Suprapubic skin (tissue), 4 donors: ENCODE measurements around the gene SLC12A6. TPM values are rescaled to one million over a fixed set of nuclear protein-coding genes. Genes with fewer than 3 reads are reported as not detected.
A peak's percentile ranks its signal among the peaks of the same experiment; 100 is the strongest.

Experiments used
- DNase-seq, 2 donors: peaks; one replicate each; pipeline ENCODE4 v3.0.0-alpha.2; 2019; ENCODE audit warnings: low spot score in 2 of 2
- H3K27ac ChIP-seq: fragments of 200-600 bp; sonication (generic); one replicate; pipeline ENCODE4 v1.5.1; 2019
- H3K27me3 ChIP-seq: fragments of 200-600 bp; sonication (generic); one replicate; pipeline ENCODE4 v1.5.1; 2019
- H3K36me3 ChIP-seq: fragments of 200-600 bp; sonication (generic); one replicate; pipeline ENCODE4 v1.5.1; 2019
- H3K4me1 ChIP-seq: fragments of 200-600 bp; sonication (generic); one replicate; pipeline ENCODE4 v1.5.1; 2019
- H3K4me3 ChIP-seq: fragments of 200-600 bp; sonication (generic); one replicate; pipeline ENCODE4 v1.5.1; 2019; ENCODE audit warnings: mild to moderate bottlenecking
- H3K9me3 ChIP-seq: fragments of 200-600 bp; sonication (generic); one replicate; pipeline ENCODE4 v1.5.1; 2019
- EP300 ChIP-seq: sonication (generic); formaldehyde crosslinking; IDR thresholded peaks from one replicate; pipeline ENCODE4 v1.6.1; 2017; ENCODE audit warnings: antibody characterized with exemption
- POLR2A ChIP-seq, 2 donors: fragments of 450-650 bp; IDR thresholded peaks; one replicate each; pipeline ENCODE4 v1.6.1; 2017; ENCODE audit warnings: antibody characterized with exemption in 2 of 2, mild to moderate bottlenecking in 2 of 2, moderate library complexity in 2 of 2
- POLR2AphosphoS5 ChIP-seq, 3 donors: sonication (generic); formaldehyde crosslinking; IDR thresholded peaks; one replicate each; pipeline ENCODE4 v1.6.1; 2017; ENCODE audit warnings: antibody characterized with exemption in 3 of 3
- WGBS: methylation state at CpG from one replicate; pipeline ENCODE4 v1.1.5; 2018; 5-methylcytosine and 5-hydroxymethylcytosine counted together
- total RNA-seq, 4 donors: library from RNA; depleted of rRNA; stranded (reverse); fragments of >200 nt; gene quantifications; one replicate each; pipeline ENCODE4 v1.1.0, GENCODE V29; 2016
- TF ChIP-seq, protein P1 (sequence below), 2 donors: fragments of 200-600 bp in 1 of 2; fragments of 450-650 bp in 1 of 2; sonication (generic) in 1 of 2; IDR thresholded peaks; one replicate each; pipeline ENCODE4 v1.5.1; 2016 to 2019; ENCODE audit warnings: antibody characterized with exemption in 2 of 2, mild to moderate bottlenecking in 1 of 2, moderate library complexity in 1 of 2

The SLC12A6 gene
- total RNA-seq, 4 donors from 2014 or later = 18.3 to 78.9 (median 35.9) TPM

DNA sequence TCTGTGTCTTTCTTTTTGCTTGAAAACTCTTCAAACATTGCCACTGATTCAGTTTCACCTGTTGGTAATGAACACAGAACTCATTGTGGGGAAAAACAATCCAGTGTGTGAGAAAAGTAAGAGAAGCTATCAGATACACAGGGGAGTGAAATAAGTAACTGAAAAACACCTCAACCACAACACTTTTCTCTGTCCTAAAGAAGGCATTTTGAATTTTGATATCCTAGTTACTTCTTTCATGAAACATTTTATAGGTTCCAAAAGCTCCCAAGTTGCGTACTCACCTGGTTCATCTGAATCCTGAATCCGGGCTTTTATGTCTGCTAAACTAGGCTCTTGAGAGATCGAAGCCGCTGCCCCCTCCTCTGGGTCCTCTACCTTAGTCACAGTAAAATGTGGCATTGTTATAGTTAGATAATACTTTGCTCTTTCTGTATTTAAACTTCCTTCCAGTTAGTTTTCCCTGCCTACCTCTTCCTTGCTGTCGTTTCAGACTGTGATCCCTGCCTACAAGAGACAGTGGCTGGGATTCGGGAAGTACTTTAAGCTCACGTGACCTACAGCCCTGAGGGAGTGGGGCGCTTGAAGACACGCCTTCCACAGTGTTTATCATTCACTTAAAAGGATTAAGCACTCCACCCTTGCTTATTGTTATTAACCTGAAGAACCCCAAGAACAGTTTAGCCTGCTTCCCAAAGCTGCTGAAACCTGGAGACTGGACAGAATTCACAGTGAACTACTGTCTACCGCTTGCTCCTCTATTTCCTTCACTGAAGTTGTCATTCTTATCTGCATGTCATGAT lies 19.1 kb downstream of the SLC12A6 start:
- Histone ChIP-seq H3K4me1 (peaks cover 28% of the 10 kb centered on the region), H3K4me3 (peak overlapping the region; percentile 46), H3K27me3 (no peaks in the 10 kb centered on the region), H3K36me3 (no peaks in the 10 kb centered on the region), H3K27ac (peak overlapping the region; percentile 43), H3K9me3 (no peaks in the 10 kb centered on the region)
- peak in 1 of 2 donors; percentile 75 for DNase-seq
- WGBS = 1% methylated on average over 10 of the region's 10 CpGs
- TF ChIP-seq POLR2AphosphoS5 (IDR thresholded peaks at IDR 0.05) (no peak), POLR2A (IDR thresholded peaks at IDR 0.05) (peak in 1 of 2 donors; percentile 33)

DNA sequence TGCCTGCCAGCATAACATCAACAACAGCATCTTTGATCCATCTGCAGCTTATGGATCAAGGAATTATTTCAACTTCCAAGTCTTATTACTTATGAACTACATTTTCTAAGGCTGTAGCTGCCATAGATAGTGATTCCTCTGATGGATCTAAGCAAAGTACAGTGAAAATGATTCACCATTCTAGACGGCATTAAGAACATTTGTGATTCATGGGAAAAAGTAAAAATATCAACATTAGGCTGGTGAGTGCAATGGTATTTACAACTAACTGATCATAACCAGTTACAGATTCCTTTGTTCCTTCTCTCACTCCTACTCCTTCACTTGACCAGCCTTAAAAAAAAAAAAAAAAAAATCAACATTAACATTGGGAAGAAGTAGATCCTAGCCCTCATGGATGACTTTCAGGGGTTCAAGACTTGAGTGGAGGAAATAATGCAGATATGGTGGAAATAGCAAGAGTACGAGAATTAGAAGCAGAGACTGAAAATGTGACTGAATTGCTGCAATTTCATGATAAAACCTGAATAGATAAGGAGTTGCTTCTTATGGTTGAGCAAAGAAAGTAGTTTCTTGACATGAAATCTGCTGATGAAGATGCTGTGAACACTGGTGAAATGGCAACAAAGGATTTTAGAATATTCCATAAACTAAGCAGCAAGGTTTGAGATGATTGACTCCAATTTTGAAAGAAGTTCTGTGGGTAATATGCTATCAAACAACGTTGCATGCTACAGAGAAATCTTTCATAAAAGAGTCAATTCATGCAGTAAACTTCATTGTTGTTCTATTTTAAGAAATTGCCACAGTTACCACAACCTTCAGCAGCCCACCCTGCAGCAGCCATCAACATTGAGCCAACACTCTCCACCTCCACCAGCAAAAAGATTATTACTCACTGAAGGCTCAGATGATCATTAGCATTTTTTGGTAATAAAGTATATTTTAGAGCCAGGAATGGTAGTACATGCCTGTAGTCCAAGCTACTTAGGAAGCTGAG lies 22.8 kb downstream of the SLC12A6 start:
- Histone ChIP-seq H3K9me3 (no peaks in the 10 kb centered on the region), H3K4me1 (peaks cover 28% of the 10 kb centered on the region), H3K27ac (no peak overlapping the region), H3K4me3 (no peak overlapping the region), H3K27me3 (no peaks in the 10 kb centered on the region), H3K36me3 (no peaks in the 10 kb centered on the region)
- 80% methylated on average over 3 of the region's 3 CpGs for WGBS
- no peak for DNase-seq
- no peak for TF ChIP-seq POLR2A (IDR thresholded peaks at IDR 0.05)

DNA sequence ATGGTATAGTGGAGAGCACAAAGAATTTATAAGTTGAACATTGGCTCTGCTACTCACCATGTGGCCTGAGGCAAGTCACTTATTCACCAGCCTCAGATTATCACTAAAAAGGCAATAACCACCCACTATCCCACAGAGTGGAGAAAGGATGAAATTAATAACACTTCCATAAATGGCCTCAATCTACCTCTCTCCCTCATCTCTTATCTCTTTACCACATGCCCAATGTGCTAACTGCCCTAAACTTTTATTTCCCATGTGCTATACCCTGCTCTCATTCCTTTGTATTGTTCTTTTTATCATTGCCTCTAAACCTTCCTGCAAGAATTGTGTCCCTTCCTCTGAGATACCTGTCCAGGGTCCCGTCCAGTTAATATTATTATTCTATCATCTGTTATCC lies 26.0 kb downstream of the SLC12A6 start:
- no peaks in the 10 kb centered on the region for H3K36me3 ChIP-seq
- no peak overlapping the region for H3K27ac ChIP-seq
- H3K4me1 ChIP-seq = peaks cover 6% of the 10 kb centered on the region
- DNase-seq = no peak
- no peaks in the 10 kb centered on the region for H3K27me3 ChIP-seq
- no peaks in the 10 kb centered on the region for H3K9me3 ChIP-seq
- TF ChIP-seq POLR2A (IDR thresholded peaks at IDR 0.05) (no peak), EP300 (no peak), POLR2AphosphoS5 (IDR thresholded peaks at IDR 0.05) (no peak)
- TF ChIP-seq, protein P1, sequence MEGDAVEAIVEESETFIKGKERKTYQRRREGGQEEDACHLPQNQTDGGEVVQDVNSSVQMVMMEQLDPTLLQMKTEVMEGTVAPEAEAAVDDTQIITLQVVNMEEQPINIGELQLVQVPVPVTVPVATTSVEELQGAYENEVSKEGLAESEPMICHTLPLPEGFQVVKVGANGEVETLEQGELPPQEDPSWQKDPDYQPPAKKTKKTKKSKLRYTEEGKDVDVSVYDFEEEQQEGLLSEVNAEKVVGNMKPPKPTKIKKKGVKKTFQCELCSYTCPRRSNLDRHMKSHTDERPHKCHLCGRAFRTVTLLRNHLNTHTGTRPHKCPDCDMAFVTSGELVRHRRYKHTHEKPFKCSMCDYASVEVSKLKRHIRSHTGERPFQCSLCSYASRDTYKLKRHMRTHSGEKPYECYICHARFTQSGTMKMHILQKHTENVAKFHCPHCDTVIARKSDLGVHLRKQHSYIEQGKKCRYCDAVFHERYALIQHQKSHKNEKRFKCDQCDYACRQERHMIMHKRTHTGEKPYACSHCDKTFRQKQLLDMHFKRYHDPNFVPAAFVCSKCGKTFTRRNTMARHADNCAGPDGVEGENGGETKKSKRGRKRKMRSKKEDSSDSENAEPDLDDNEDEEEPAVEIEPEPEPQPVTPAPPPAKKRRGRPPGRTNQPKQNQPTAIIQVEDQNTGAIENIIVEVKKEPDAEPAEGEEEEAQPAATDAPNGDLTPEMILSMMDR (IDR thresholded peaks at IDR 0.05) = no peak
- H3K4me3 ChIP-seq = no peak overlapping the region
- 88% methylated on average over 1 of the region's 1 CpG for WGBS

DNA sequence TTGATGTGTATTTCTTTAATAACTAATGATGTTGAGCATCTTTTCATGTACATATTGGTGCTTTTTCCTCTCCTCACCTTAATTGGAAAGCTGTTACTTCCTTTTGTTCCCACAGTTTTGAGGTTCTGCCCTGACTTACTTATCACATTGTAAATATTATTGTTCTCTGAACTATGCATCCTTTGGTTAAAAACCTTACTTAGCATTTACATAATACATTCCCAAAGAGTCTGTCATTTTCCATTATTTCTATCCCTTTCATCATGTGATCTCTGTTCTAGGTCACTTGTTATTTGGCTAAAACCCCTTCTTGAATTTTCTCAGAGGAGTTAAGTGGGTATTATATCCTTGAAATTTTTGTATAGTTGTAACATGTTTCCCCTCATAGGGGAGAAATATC lies 33.0 kb downstream of the SLC12A6 start:
- Histone ChIP-seq H3K4me1 (no peaks in the 10 kb centered on the region), H3K27ac (no peak overlapping the region), H3K4me3 (no peak overlapping the region), H3K27me3 (no peaks in the 10 kb centered on the region), H3K36me3 (no peaks in the 10 kb centered on the region), H3K9me3 (no peaks in the 10 kb centered on the region)
- TF ChIP-seq, protein P1 (IDR thresholded peaks at IDR 0.05) = no peak
- TF ChIP-seq POLR2A (IDR thresholded peaks at IDR 0.05) = no peak
- no peak for TF ChIP-seq EP300
- TF ChIP-seq POLR2AphosphoS5 (IDR thresholded peaks at IDR 0.05) = no peak
- no peak for DNase-seq

DNA sequence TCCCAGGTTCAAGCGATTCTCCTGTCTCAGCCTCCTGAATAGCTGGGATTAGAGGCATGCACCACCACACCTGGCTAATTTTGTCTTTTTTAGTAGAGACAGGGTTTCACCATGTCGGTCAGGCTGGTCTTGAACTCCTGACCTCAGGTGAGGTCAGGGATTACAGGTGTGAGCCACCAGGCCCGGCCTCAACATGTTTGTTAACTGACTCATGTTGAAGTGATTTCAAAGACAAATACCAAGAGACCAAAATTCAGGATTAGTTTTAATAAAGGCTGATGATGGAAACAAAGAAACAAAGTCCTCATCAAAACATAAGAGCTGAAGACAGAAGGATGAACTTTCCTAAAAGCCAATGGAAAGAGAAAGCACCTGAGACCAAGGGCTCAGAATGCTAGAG lies 36.5 kb downstream of the SLC12A6 start:
- H3K36me3 ChIP-seq = no peaks in the 10 kb centered on the region
- no peaks in the 10 kb centered on the region for H3K9me3 ChIP-seq
- H3K4me3 ChIP-seq = no peak overlapping the region
- no peak overlapping the region for H3K27ac ChIP-seq
- H3K27me3 ChIP-seq = no peaks in the 10 kb centered on the region
- H3K4me1 ChIP-seq = peaks cover 3% of the 10 kb centered on the region
- no peak for DNase-seq
- 100% methylated on average over 3 of the region's 3 CpGs for WGBS
- no peak for TF ChIP-seq EP300
- no peak for TF ChIP-seq POLR2AphosphoS5 (IDR thresholded peaks at IDR 0.05)
- TF ChIP-seq, protein P1 (IDR thresholded peaks at IDR 0.05) = no peak
- no peak for TF ChIP-seq POLR2A (IDR thresholded peaks at IDR 0.05)

DNA sequence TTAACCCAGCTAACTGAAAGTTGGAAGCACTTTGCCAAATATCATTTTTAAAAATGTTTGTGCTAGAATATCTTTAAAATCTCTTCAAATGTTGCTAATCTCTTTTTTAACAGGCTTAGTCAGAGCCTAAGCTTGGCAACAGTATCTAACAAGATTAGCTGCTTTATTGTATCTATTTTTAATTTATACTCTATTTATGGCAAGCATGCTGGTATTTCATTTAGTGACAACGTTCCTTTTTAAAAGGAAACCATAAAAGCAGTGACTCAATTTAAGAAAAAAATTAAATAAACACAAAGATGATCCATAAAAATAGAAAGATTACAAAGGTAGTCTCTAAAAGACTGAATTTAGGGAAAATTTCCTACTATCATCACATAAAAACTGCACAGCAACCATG lies 40.5 kb downstream of the SLC12A6 start:
- 7% methylated on average over 1 of the region's 1 CpG for WGBS
- TF ChIP-seq POLR2AphosphoS5 (IDR thresholded peaks at IDR 0.05) (no peak), POLR2A (IDR thresholded peaks at IDR 0.05) (no peak), EP300 (no peak)
- TF ChIP-seq, protein P1 (IDR thresholded peaks at IDR 0.05) = no peak
- DNase-seq = no peak
- H3K36me3 ChIP-seq = no peaks in the 10 kb centered on the region
- H3K4me3 ChIP-seq = no peak overlapping the region
- H3K27ac ChIP-seq = no peak overlapping the region
- H3K4me1 ChIP-seq = peaks cover 3% of the 10 kb centered on the region
- no peaks in the 10 kb centered on the region for H3K9me3 ChIP-seq
- no peaks in the 10 kb centered on the region for H3K27me3 ChIP-seq
